Lung (tissue), 12 donors: ENCODE data around the gene DKK3. TPM values are rescaled to one million over a fixed set of nuclear protein-coding genes. Genes with fewer than 3 reads are reported as not detected.
A peak's percentile ranks its signal among the peaks of the same experiment; 100 is the strongest.

Experiments used
- ATAC-seq: fragments of 200-7000 bp; cut with Tn5 transposase; one replicate; pipeline ENCODE4 v1.9.1; 2020; ENCODE audit warnings: moderate number of reproducible peaks; ENCODE audit not compliant: insufficient read depth, low FRiP score
- DNase-seq, 3 donors: peaks; one replicate each; pipeline ENCODE4 v3.0.0-alpha.2; 2013 to 2017
- H3K27ac ChIP-seq, 2 donors: one replicate each; pipeline ENCODE4 v1.5.1; 2013; ENCODE audit warnings: mild to moderate bottlenecking in 2 of 2, moderate library complexity in 2 of 2, control low read depth in 1 of 2, inconsistent platforms in 1 of 2, low read depth in 1 of 2, low read length in 1 of 2
- H3K27me3 ChIP-seq, 3 donors: one replicate each; pipeline ENCODE4 v1.5.1; 2013; ENCODE audit warnings: low read length in 2 of 3; ENCODE audit not compliant: control insufficient read depth in 3 of 3, insufficient read depth in 3 of 3
- H3K36me3 ChIP-seq, 4 donors: one replicate each; pipeline ENCODE4 v1.5.1; 2013; ENCODE audit warnings: low read length in 4 of 4, mild to moderate bottlenecking in 1 of 4, moderate library complexity in 1 of 4; ENCODE audit not compliant: control insufficient read depth in 4 of 4, insufficient read depth in 4 of 4
- H3K4me1 ChIP-seq, 5 donors: one replicate each; pipeline ENCODE4 v1.5.1; 2013; ENCODE audit warnings: low read length in 5 of 5, mild to moderate bottlenecking in 2 of 5, moderate library complexity in 1 of 5; ENCODE audit not compliant: control insufficient read depth in 5 of 5, insufficient read depth in 5 of 5
- H3K4me3 ChIP-seq: one replicate; pipeline ENCODE4 v1.5.1; 2013; ENCODE audit warnings: mild to moderate bottlenecking, control low read depth, moderate library complexity
- H3K9ac ChIP-seq, 2 donors: one replicate each; pipeline ENCODE4 v1.5.1; 2013; ENCODE audit warnings: low read length in 2 of 2, control low read depth in 1 of 2; ENCODE audit not compliant: insufficient read depth in 1 of 2
- H3K9me3 ChIP-seq, 4 donors: one replicate each; pipeline ENCODE4 v1.5.1; 2013; ENCODE audit warnings: low read length in 3 of 4, mild to moderate bottlenecking in 1 of 4, moderate library complexity in 1 of 4; ENCODE audit not compliant: control insufficient read depth in 4 of 4, insufficient read depth in 3 of 4
- WGBS, 2 donors: extraction: QIAGEN DNeasy Blood & Tissue Kit; methylation state at CpG; one replicate each; pipeline ENCODE4 v1.1.7; 2013; 5-methylcytosine and 5-hydroxymethylcytosine counted together
- polyA plus RNA-seq, 2 donors: library from polyadenylated mRNA; stranded (reverse); fragments of 200-250 nt; gene quantifications; one replicate each; pipeline ENCODE4 v1.2.1, GENCODE V29; 2013
- total RNA-seq, 2 donors: library from RNA; depleted of rRNA in 1 of 2; stranded (reverse); fragments of >200 nt in 1 of 2; gene quantifications; one replicate each; pipeline ENCODE4 v1.2.1, GENCODE V29; 2014 to 2021
- TF ChIP-seq, protein P1 (sequence below): IDR thresholded peaks from 2 replicates; pipeline ENCODE4 v1.5.1; 2012; ENCODE audit warnings: mild to moderate bottlenecking; ENCODE audit errors: control extremely low read depth, extremely low read depth
- donor health status: control.
- donor health status: control.
- donor health status: Bipolar disorder and iron deficiency.
- donor health status: healthy.
- donor health status: DM: yes; HTN: yes; CAD: no.

The DKK3 gene
- total and polyA plus RNA-seq, 4 donors, result 45.3 to 121 (median 94.5) TPM

DNA sequence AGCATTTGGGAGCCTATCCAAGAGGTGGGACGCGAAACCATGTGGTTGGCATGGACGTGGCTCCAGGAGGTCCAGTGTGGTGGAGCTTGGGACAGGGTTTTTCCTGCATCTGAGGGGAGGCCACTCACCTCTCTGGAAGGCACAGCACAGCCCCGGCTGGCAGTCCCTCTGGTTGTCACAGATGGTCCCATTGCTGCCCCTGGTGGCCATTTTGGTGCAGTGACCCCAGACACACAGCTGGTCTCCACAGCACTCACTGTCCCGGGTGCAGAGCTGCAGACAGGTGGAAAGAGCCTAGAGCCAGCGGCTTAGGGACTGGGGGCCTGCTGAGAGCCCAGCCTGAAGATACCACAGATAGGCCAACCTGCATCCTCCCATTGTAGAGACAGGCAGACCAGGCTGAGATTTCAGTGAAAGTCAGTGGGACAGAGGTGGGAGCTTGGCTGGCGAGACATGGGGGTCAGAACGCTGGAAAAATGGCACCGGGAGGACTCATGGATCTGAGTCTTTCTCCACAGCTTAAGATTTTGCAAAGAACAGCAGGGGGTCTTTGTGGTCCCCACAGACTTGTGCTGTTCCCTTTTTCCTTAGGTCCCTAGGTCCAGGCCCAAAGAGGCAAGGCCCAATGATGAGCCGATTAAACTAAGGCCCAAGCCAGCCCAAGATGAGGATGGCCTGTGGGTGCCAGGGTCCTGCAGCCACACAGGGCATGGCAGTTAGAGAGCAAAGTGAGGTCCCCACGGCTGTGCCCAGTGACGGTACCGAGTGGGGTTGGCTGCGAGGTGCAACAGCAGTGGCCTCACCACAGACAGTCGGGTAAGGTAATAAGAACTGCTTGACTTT, 41.4 kb downstream of the DKK3 start:
- WGBS, 2 donors, result 65 to 76% methylated on average over 15 of the region's 15 CpGs
- peak; percentile 64 for ATAC-seq
- H3K4me3 ChIP-seq, result no peak overlapping the region
- H3K27me3 ChIP-seq, result no peaks in the 10 kb centered on the region
- no peaks in the 10 kb centered on the region for H3K9me3 ChIP-seq
- H3K4me1 ChIP-seq, result peaks cover 0 to 4% (median under 1%) of the 10 kb centered on the region in 5 donors
- H3K27ac ChIP-seq, result no peak overlapping the region
- no peak overlapping the region for H3K9ac ChIP-seq
- peak; percentile 58 to 69 (median 64) for DNase-seq
- H3K36me3 ChIP-seq, result peaks cover 0 to 40% (median 15%) of the 10 kb centered on the region in 4 donors
- TF ChIP-seq, protein P1, sequence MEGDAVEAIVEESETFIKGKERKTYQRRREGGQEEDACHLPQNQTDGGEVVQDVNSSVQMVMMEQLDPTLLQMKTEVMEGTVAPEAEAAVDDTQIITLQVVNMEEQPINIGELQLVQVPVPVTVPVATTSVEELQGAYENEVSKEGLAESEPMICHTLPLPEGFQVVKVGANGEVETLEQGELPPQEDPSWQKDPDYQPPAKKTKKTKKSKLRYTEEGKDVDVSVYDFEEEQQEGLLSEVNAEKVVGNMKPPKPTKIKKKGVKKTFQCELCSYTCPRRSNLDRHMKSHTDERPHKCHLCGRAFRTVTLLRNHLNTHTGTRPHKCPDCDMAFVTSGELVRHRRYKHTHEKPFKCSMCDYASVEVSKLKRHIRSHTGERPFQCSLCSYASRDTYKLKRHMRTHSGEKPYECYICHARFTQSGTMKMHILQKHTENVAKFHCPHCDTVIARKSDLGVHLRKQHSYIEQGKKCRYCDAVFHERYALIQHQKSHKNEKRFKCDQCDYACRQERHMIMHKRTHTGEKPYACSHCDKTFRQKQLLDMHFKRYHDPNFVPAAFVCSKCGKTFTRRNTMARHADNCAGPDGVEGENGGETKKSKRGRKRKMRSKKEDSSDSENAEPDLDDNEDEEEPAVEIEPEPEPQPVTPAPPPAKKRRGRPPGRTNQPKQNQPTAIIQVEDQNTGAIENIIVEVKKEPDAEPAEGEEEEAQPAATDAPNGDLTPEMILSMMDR, result peak; percentile 47

- Histone ChIP-seq H3K27ac (no peak overlapping the region), H3K9me3 (peaks cover 0 to 2% (median under 1%) of the 10 kb centered on the region in 4 donors), H3K36me3 (peaks cover 0 to 41% (median 16%) of the 10 kb centered on the region in 4 donors), H3K9ac (no peak overlapping the region), H3K4me3 (no peak overlapping the region), H3K27me3 (no peaks in the 10 kb centered on the region), H3K4me1 (peaks cover 0 to 8% (median 1%) of the 10 kb centered on the region in 5 donors)
- ATAC-seq (no peak), DNase-seq (no peak)
- TF ChIP-seq, protein P1, result no peak
- 96% methylated on average over 7 of the region's 7 CpGs for WGBS, 2 donors
Observed at GRCh38 chr11:11966354-11966741, 42.1 kb downstream of the DKK3 start.

GRCh38 chr11:11965656-11966353, 42.6 kb downstream of the DKK3 start:
- TF ChIP-seq, protein P1, result no peak
- H3K9me3 ChIP-seq, result peaks cover 0 to 3% (median 2%) of the 10 kb centered on the region in 4 donors
- WGBS, 2 donors, result 91 to 93% methylated on average over 10 of the region's 10 CpGs
- no peaks in the 10 kb centered on the region for H3K27me3 ChIP-seq
- H3K4me3 ChIP-seq, result no peak overlapping the region
- H3K4me1 ChIP-seq, result peaks cover 0 to 8% (median 2%) of the 10 kb centered on the region in 5 donors
- peaks cover 0 to 38% (median 16%) of the 10 kb centered on the region in 4 donors for H3K36me3 ChIP-seq
- H3K9ac ChIP-seq, result no peak overlapping the region
- DNase-seq (no peak), ATAC-seq (no peak)
- no peak overlapping the region for H3K27ac ChIP-seq
